GM12878 (cell line): ENCODE data around the gene RCCD1. TPM values are rescaled to one million over a fixed set of nuclear protein-coding genes. Genes with fewer than 3 reads are reported as not detected.
A peak's percentile ranks its signal among the peaks of the same experiment; 100 is the strongest.

ENCODE experiments used
- ATAC-seq: fragments of 200-7000 bp; cut with Tn5 transposase; 3 replicates; pipeline ENCODE4 v1.9.1; 2020; ENCODE audit warnings: mild to moderate bottlenecking, moderate library complexity
- BruUV-seq: library from RNA; stranded (reverse); fragments of 400-500 nt; replicated peaks from 2 replicates; lab custom pipeline; 2021; lab: Mats Ljungman, UMichigan
- CTCF ChIA-PET: fragments of 300-600 bp; sonication (Branson Sonifier 250); formaldehyde crosslinking; extraction: SDS; loops from one replicate; lab custom pipeline; 2021; ENCODE audit warnings: inconsistent platforms; lab: Yijun Ruan, JAX
- POLR2A ChIA-PET: fragments of 350-600 bp; formaldehyde crosslinking; extraction: SDS; loops from one replicate; lab custom pipeline; 2021; ENCODE audit warnings: inconsistent platforms; lab: Charles Lee
- RAD21 ChIA-PET: fragments of 300-600 bp; sonication (Branson Sonifier 250); formaldehyde crosslinking; loops from one replicate; lab custom pipeline; 2023; ENCODE audit warnings: antibody characterized with exemption; ENCODE audit not compliant: unreplicated experiment; lab: Charles Lee
- SMC1A ChIA-PET: fragments of 300-600 bp; sonication (Branson Sonifier 250); formaldehyde crosslinking; loops from one replicate; lab custom pipeline; 2023; ENCODE audit not compliant: unreplicated experiment, uncharacterized antibody; lab: Charles Lee
- DNase-seq: peaks from one replicate; pipeline ENCODE4 v3.0.0-alpha.2; 2011; ENCODE audit warnings: low read depth, low spot score
- FAIRE-seq: peaks from 3 replicates; lab custom pipeline; 2011; peaks lifted over from hg19 to GRCh38; lab: Jason Lieb, UNC
- H2AFZ ChIP-seq: 2 replicates; pipeline ENCODE4 v1.6.0; 2011; ENCODE audit warnings: low read depth, low read length, control low read depth; ENCODE audit not compliant: control insufficient read depth
- H3K27ac ChIP-seq: 2 replicates; pipeline ENCODE4 v1.5.1; 2011; ENCODE audit warnings: control low read depth; ENCODE audit not compliant: control insufficient read depth, insufficient read depth
- H3K27me3 ChIP-seq, 2 experiments: replicated peaks in 1 of 2; 2 replicates each; pipeline versions ENCODE4 v1.6.0 to v1.6.1; 2011; ENCODE audit warnings: low read length in 1 of 2; ENCODE audit not compliant: control insufficient read depth in 2 of 2, insufficient read depth in 2 of 2
- H3K36me3 ChIP-seq, 2 experiments: 2 replicates each; pipeline ENCODE4 v1.5.1; 2011; ENCODE audit warnings: low read length in 1 of 2; ENCODE audit not compliant: control insufficient read depth in 2 of 2, insufficient read depth in 2 of 2
- H3K4me1 ChIP-seq: 2 replicates; pipeline ENCODE4 v1.6.1; 2011; ENCODE audit warnings: mild to moderate bottlenecking, low read length, moderate library complexity, mixed read lengths; ENCODE audit not compliant: control insufficient read depth, insufficient read depth
- H3K4me2 ChIP-seq: 2 replicates; pipeline ENCODE4 v1.6.0; 2011; ENCODE audit warnings: control low read depth; ENCODE audit not compliant: control insufficient read depth, insufficient read depth
- H3K4me3 ChIP-seq: fragments of 200-600 bp; sonication (generic); 2 replicates; pipeline ENCODE4 v1.5.1; 2016
- H3K79me2 ChIP-seq: 2 replicates; pipeline ENCODE4 v1.6.0; 2011; ENCODE audit warnings: low read length; ENCODE audit not compliant: control insufficient read depth, insufficient read depth
- H3K9ac ChIP-seq: 2 replicates; pipeline ENCODE4 v1.8.0; 2011; ENCODE audit warnings: low read length, control low read depth, mixed read lengths; ENCODE audit not compliant: control insufficient read depth, insufficient read depth
- H3K9me3 ChIP-seq: replicated peaks from 3 replicates; pipeline ENCODE4 v1.5.1; 2011; ENCODE audit warnings: mild to moderate bottlenecking, low read length; ENCODE audit not compliant: control insufficient read depth, insufficient read depth
- H4K20me1 ChIP-seq: 2 replicates; pipeline ENCODE4 v1.6.0; 2011; ENCODE audit not compliant: control insufficient read depth, insufficient read depth
- ATF7 ChIP-seq: fragments of 450-650 bp; IDR thresholded peaks from 2 replicates; pipeline ENCODE4 v1.6.1; 2016; ENCODE audit warnings: low read depth, mild to moderate bottlenecking
- CBX3 ChIP-seq: fragments of 200-600 bp; sonication (generic); IDR thresholded peaks from 2 replicates; pipeline ENCODE4 v1.6.1; 2016; ENCODE audit warnings: low read depth, borderline replicate concordance
- CHD4 ChIP-seq: fragments of 200-600 bp; sonication (generic); IDR thresholded peaks from 2 replicates; pipeline ENCODE4 v1.6.1; 2016; ENCODE audit warnings: mild to moderate bottlenecking
- CREM ChIP-seq: IDR thresholded peaks from 2 replicates; pipeline ENCODE4 v1.6.1; 2014; ENCODE audit warnings: antibody characterized with exemption, low read depth
- E4F1 ChIP-seq: fragments of 450-650 bp; IDR thresholded peaks from 2 replicates; pipeline ENCODE4 v1.6.1; 2018; ENCODE audit warnings: borderline replicate concordance, mild to moderate bottlenecking; ENCODE audit not compliant: partially characterized antibody
- ETV6 ChIP-seq, 2 experiments: fragments of 450-650 bp in 1 of 2; IDR thresholded peaks in 1 of 2; conservative IDR thresholded peaks in 1 of 2; 2 replicates each; pipeline ENCODE4 v1.6.1; 2014; ENCODE audit warnings: antibody characterized with exemption in 1 of 2, borderline replicate concordance in 1 of 2, low read depth in 1 of 2, mild to moderate bottlenecking in 1 of 2, moderate library complexity in 1 of 2
- HDAC2 ChIP-seq: fragments of 200-600 bp; sonication (generic); IDR thresholded peaks from 2 replicates; pipeline ENCODE4 v1.6.1; 2017
- NBN ChIP-seq: fragments of 450-650 bp; IDR thresholded peaks from 2 replicates; pipeline ENCODE4 v1.6.1; 2016
- NFYA ChIP-seq: IDR thresholded peaks from 2 replicates; pipeline ENCODE4 v1.6.1; 2011; ENCODE audit warnings: low read depth, mild to moderate bottlenecking, low read length, improper control_type of control experiment, borderline replicate concordance
- POLR2A ChIP-seq: IDR thresholded peaks from 2 replicates; pipeline ENCODE4 v1.6.1; 2011; ENCODE audit warnings: low read depth, mild to moderate bottlenecking, low read length
- RCOR1 ChIP-seq: conservative IDR thresholded peaks from 2 replicates; pipeline ENCODE4 v1.6.1; 2012; ENCODE audit warnings: low read depth, low read length, improper control_type of control experiment
- RELA ChIP-seq: fragments of 450-650 bp; IDR thresholded peaks from 2 replicates; pipeline ENCODE4 v1.8.0; 2014; ENCODE audit warnings: borderline replicate concordance; ENCODE audit not compliant: partially characterized antibody
- RFX5 ChIP-seq: IDR thresholded peaks from 2 replicates; pipeline ENCODE4 v1.6.1; 2011; ENCODE audit warnings: low read depth, low read length, improper control_type of control experiment
- TARDBP ChIP-seq: IDR thresholded peaks from 2 replicates; pipeline ENCODE4 v1.6.1; 2016; ENCODE audit warnings: borderline replicate concordance
- TCF12 ChIP-seq: IDR thresholded peaks from 2 replicates; pipeline ENCODE4 v1.6.1; 2011; ENCODE audit warnings: low read depth, mild to moderate bottlenecking, low read length
- WGBS: methylation state at CpG from one replicate; pipeline ENCODE4 v1.1.6; 2016; ENCODE audit warnings: low lambda C conversion rate; ENCODE audit not compliant: insufficient replicate concordance, insufficient coverage; ENCODE audit errors: missing lambda C conversion rate; 5-methylcytosine and 5-hydroxymethylcytosine counted together
- in situ Hi-C: fragments of 300-500 bp; cut with MboI; formaldehyde crosslinking; loops from 9 replicates; pipeline ENCODE4 v1.14.3; 2018; ENCODE audit warnings: mixed read lengths
- intact Hi-C: fragments of 100-400 bp; cut with micrococcal nuclease; formaldehyde crosslinking; loops from one replicate; pipeline ENCODE4 v1.14.2; 2022; ENCODE audit not compliant: unreplicated experiment
- polyA plus RNA-seq, 11 experiments: library from polyadenylated mRNA; depleted of rRNA in 4 of 11; unstranded in 6 of 11; stranded (reverse) in 5 of 11; fragments of >200 nt; fragmentation: Nextera tagmentation in 4 of 11; fragmentation: Illumina TruSeq in 1 of 11; extraction: Ambion mirVana in 4 of 11; extraction: Trizol in 1 of 11; gene quantifications; 1 replicate in 1 of 11; 2 replicates in 10 of 11; pipeline versions ENCODE4 v1.2.1 to v1.2.3, GENCODE V29; 2011 to 2016; ENCODE audit warnings: inconsistent platforms in 2 of 11, missing spikeins in 2 of 11, low read depth in 1 of 11
- total RNA-seq, 4 experiments: library from RNA; depleted of rRNA in 3 of 4; stranded (reverse); fragments of >200 nt in 3 of 4; fragmentation: Illumina TruSeq in 1 of 4; extraction: Trizol in 1 of 4; gene quantifications; 2 replicates each; pipeline versions ENCODE4 v1.2.1 to v1.2.3, GENCODE V29; 2013 to 2021
- TF ChIP-seq, protein P1 (sequence below): IDR thresholded peaks from 2 replicates; pipeline ENCODE4 v1.6.1; 2012; ENCODE audit warnings: low read depth, low read length, improper control_type of control experiment
- TF ChIP-seq, protein P2 (sequence below): IDR thresholded peaks from 2 replicates; pipeline ENCODE4 v1.6.1; 2011; ENCODE audit warnings: low read depth, low read length, improper control_type of control experiment, borderline replicate concordance
- TF ChIP-seq, protein P3 (sequence below): fragments of 450-650 bp; IDR thresholded peaks from 2 replicates; pipeline ENCODE4 v1.6.1; 2017; ENCODE audit warnings: mild to moderate bottlenecking, low read depth, inconsistent platforms; ENCODE audit not compliant: poor library complexity, severe bottlenecking

Gene RCCD1
- total and polyA plus RNA-seq, 10 of the 15 experiments (the other 5 are each of a cell fraction or from before 2014, with no cell fraction given): 5.2 to 30.4 (median 20.9) TPM

DNA sequence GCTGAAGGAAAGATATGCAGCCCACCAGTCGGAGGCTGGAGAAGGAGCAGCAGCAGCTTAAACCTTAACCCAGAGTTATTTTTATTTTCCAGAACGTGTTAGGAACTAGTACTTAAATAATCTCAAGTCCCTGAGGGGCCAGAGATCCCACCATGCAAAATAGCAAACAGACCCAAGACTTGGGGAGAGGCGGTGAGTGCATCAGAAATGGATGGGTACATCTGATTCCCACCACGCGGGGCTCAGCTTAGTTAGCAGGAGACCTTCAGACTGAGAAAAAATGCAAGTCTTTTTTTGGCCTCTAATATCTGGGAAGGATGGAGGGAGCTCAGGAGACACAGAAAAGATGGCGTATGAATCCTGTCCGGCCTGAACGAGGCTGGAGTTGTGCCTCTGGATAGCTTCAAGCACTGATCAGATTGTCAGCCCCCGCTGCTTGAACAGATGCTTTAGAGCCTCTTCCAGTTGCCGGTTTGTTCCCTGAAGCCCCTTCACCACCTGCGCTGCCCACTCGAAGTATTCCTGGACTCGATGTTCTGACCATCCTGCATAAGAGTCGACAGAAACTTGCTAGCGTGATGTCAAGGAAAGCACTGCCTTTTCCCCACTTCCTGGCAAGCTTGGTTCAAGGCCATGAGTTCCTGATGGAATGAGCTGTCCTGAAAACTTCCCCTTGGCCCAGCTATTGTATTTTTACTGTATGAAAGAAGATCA is 23.7 kb upstream of the RCCD1 start:
- no peaks in the 10 kb centered on the region for H4K20me1 ChIP-seq
- BruUV-seq: no TSS peak
- H2AFZ ChIP-seq: peak overlapping the region; percentile 98; the same call in 1 of the 2 replicates
- H3K9ac ChIP-seq: peak overlapping the region; percentile 93
- DNase-seq: no peak
- FAIRE-seq: no peak
- peak overlapping the region; percentile 85 for H3K27ac ChIP-seq
- CTCF ChIA-PET: interaction anchor here (0.7 to 18.1 kb wide), 59 partner anchors 8 to 699 kb away, joined by 3 to 480 read pairs (median 4); partner anchors contain the start of genes BLM, FES, MAN2A2 and NGRN
- H3K79me2 ChIP-seq: peaks cover 27% of the 10 kb centered on the region
- no peaks in the 10 kb centered on the region for H3K36me3 ChIP-seq
- TF ChIP-seq TCF12 (no peak), RELA (no peak), CBX3 (no peak), ATF7 (no peak), CREM (no peak), POLR2A (no peak), HDAC2 (no peak), E4F1 (no peak), RCOR1 (no peak), CHD4 (no peak), NBN (no peak), NFYA (no peak), RFX5 (no peak), ETV6 (conservative IDR thresholded peaks at IDR 0.05 in 1 of 2, IDR thresholded peaks at IDR 0.05 in 1 of 2; ENCODE audit: borderline replicate concordance in 1 of 2, low read depth in 1 of 2) (no peak), TARDBP (no peak)
- TF ChIP-seq, protein P1, sequence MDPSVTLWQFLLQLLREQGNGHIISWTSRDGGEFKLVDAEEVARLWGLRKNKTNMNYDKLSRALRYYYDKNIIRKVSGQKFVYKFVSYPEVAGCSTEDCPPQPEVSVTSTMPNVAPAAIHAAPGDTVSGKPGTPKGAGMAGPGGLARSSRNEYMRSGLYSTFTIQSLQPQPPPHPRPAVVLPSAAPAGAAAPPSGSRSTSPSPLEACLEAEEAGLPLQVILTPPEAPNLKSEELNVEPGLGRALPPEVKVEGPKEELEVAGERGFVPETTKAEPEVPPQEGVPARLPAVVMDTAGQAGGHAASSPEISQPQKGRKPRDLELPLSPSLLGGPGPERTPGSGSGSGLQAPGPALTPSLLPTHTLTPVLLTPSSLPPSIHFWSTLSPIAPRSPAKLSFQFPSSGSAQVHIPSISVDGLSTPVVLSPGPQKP: no peak
- TF ChIP-seq, protein P2, sequence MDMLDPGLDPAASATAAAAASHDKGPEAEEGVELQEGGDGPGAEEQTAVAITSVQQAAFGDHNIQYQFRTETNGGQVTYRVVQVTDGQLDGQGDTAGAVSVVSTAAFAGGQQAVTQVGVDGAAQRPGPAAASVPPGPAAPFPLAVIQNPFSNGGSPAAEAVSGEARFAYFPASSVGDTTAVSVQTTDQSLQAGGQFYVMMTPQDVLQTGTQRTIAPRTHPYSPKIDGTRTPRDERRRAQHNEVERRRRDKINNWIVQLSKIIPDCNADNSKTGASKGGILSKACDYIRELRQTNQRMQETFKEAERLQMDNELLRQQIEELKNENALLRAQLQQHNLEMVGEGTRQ: no peak
- TF ChIP-seq, protein P3, sequence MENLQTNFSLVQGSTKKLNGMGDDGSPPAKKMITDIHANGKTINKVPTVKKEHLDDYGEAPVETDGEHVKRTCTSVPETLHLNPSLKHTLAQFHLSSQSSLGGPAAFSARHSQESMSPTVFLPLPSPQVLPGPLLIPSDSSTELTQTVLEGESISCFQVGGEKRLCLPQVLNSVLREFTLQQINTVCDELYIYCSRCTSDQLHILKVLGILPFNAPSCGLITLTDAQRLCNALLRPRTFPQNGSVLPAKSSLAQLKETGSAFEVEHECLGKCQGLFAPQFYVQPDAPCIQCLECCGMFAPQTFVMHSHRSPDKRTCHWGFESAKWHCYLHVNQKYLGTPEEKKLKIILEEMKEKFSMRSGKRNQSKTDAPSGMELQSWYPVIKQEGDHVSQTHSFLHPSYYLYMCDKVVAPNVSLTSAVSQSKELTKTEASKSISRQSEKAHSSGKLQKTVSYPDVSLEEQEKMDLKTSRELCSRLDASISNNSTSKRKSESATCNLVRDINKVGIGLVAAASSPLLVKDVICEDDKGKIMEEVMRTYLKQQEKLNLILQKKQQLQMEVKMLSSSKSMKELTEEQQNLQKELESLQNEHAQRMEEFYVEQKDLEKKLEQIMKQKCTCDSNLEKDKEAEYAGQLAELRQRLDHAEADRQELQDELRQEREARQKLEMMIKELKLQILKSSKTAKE: no peak
- intact Hi-C loops (loop anchor here (5.0 to 10.0 kb wide), 4 partner anchors 76 to 289 kb away; partner anchors contain the start of gene BLM), in situ Hi-C loops (no loop called here)
- no peak for ATAC-seq
- peak overlapping the region; percentile 87 for H3K4me2 ChIP-seq
- H3K4me3 ChIP-seq: peak overlapping the region; percentile 90
- WGBS: 38% methylated on average over 15 of the region's 15 CpGs
- POLR2A ChIA-PET: interaction anchor here (0.7 to 7.0 kb wide), 19 partner anchors 8 to 568 kb away, joined by 3 to 113 read pairs (median 4); partner anchors contain the start of genes BLM, MAN2A2 and RCCD1
- SMC1A ChIA-PET: interaction anchor here (0.7 to 9.2 kb wide), 21 partner anchors 9 to 611 kb away, joined by 3 to 225 read pairs (median 4); partner anchors contain the start of gene MAN2A2
- RAD21 ChIA-PET: interaction anchor here (0.5 to 7.2 kb wide), 31 partner anchors 7 to 739 kb away, joined by 3 to 193 read pairs (median 4); partner anchors contain the start of genes BLM, FES, MAN2A2 and RCCD1
- H3K4me1 ChIP-seq: peaks cover 30% of the 10 kb centered on the region
- H3K9me3 ChIP-seq: no peaks in the 10 kb centered on the region
- H3K27me3 ChIP-seq: no peaks in the 10 kb centered on the region
